Ectodermal cell (in vitro differentiated cells): Measurements from ENCODE around the gene FLNA.
A peak's percentile ranks its signal among the peaks of the same experiment; 100 is the strongest.
"Not testable (repeated sequence)": the region's sequence is repeated elsewhere in the genome, so short reads cannot be mapped to it uniquely, and the experiment has no call there.

ENCODE experiments used
- H3K27ac ChIP-seq: 2 replicates; pipeline ENCODE4 v1.7.0; 2013; ENCODE audit warnings: mild to moderate bottlenecking, low read depth, low read length; ENCODE audit not compliant: insufficient read depth, poor library complexity, severe bottlenecking
- H3K27me3 ChIP-seq: 2 replicates; pipeline ENCODE4 v1.7.0; 2013; ENCODE audit warnings: mild to moderate bottlenecking, low read length; ENCODE audit not compliant: insufficient read depth, control insufficient read depth, poor library complexity, severe bottlenecking
- H3K36me3 ChIP-seq: one replicate; pipeline ENCODE4 v1.7.0; 2013; ENCODE audit warnings: low read length; ENCODE audit not compliant: control insufficient read depth, insufficient read depth
- H3K4me1 ChIP-seq: one replicate; pipeline ENCODE4 v1.7.0; 2013; ENCODE audit warnings: low read length; ENCODE audit not compliant: control insufficient read depth, insufficient read depth
- H3K4me3 ChIP-seq: 2 replicates; pipeline ENCODE4 v1.7.0; 2013; ENCODE audit warnings: low read depth, low read length, control low read depth; ENCODE audit not compliant: insufficient read depth
- H3K9me3 ChIP-seq: 2 replicates; pipeline ENCODE4 v1.7.0; 2013; ENCODE audit warnings: mild to moderate bottlenecking, low read length, moderate library complexity; ENCODE audit not compliant: control insufficient read depth
- WGBS, 2 experiments: methylation state at CpG; one replicate each; pipeline ENCODE4 v1.1.7; 2013; ENCODE audit warnings: missing lambda C conversion rate in 2 of 2; 5-methylcytosine and 5-hydroxymethylcytosine counted together

The FLNA gene

GRCh38 chrX:154352466-154352865, 22.0 kb downstream of the FLNA start:
- Histone ChIP-seq H3K4me1 (no peaks in the 10 kb centered on the region), H3K9me3 (no peaks in the 10 kb centered on the region), H3K4me3 (no peak overlapping the region), H3K36me3 (peaks cover 49% of the 10 kb centered on the region), H3K27me3 (no peaks in the 10 kb centered on the region), H3K27ac (no peak overlapping the region)
- WGBS, 2 experiments, result 96 to 97% methylated on average over 13 of the region's 13 CpGs

GRCh38 chrX:154352012-154352401, 22.4 kb downstream of the FLNA start:
- Histone ChIP-seq H3K4me1 (no peaks in the 10 kb centered on the region), H3K4me3 (no peak overlapping the region), H3K27me3 (no peaks in the 10 kb centered on the region), H3K36me3 (peaks cover 45% of the 10 kb centered on the region), H3K9me3 (no peaks in the 10 kb centered on the region), H3K27ac (no peak overlapping the region)
- WGBS, 2 experiments, result 94% methylated on average over 14 of the region's 14 CpGs

- Histone ChIP-seq H3K4me1 (no peaks in the 10 kb centered on the region), H3K4me3 (no peak overlapping the region), H3K27me3 (no peaks in the 10 kb centered on the region), H3K27ac (no peak overlapping the region), H3K9me3 (no peaks in the 10 kb centered on the region), H3K36me3 (peaks cover 44% of the 10 kb centered on the region)
- 96% methylated on average over 30 of the region's 30 CpGs for WGBS, 2 experiments
Measured at GRCh38 chrX:154351183-154352011, 23.0 kb downstream of the FLNA start.

- WGBS, 2 experiments, result 94 to 97% methylated on average over 19 of the region's 19 CpGs
- peaks cover 41% of the 10 kb centered on the region for H3K36me3 ChIP-seq
Measured at GRCh38 chrX:154350429-154351182, 23.8 kb downstream of the FLNA start.

GRCh38 chrX:154349979-154350378, 24.5 kb downstream of the FLNA start:
- H3K27ac ChIP-seq, result no peak overlapping the region
- H3K4me1 ChIP-seq, result no peaks in the 10 kb centered on the region
- H3K36me3 ChIP-seq, result peaks cover 41% of the 10 kb centered on the region
- no peak overlapping the region for H3K4me3 ChIP-seq
- no peaks in the 10 kb centered on the region for H3K9me3 ChIP-seq
- H3K27me3 ChIP-seq, result no peaks in the 10 kb centered on the region
- WGBS, 2 experiments, result 95 to 96% methylated on average over 15 of the region's 15 CpGs

More at GRCh38 chrX:154350429-154351182, 23.8 kb downstream of the FLNA start:
- peak overlapping the region; percentile 26 for H3K27ac ChIP-seq
- no peaks in the 10 kb centered on the region for H3K27me3 ChIP-seq
- H3K9me3 ChIP-seq, result no peaks in the 10 kb centered on the region
- no peak overlapping the region for H3K4me3 ChIP-seq
- no peaks in the 10 kb centered on the region for H3K4me1 ChIP-seq

- no peak overlapping the region for H3K27ac ChIP-seq
- 93 to 95% methylated on average over 19 of the region's 19 CpGs for WGBS, 2 experiments
- no peaks in the 10 kb centered on the region for H3K9me3 ChIP-seq
- H3K4me1 ChIP-seq, result no peaks in the 10 kb centered on the region
- peaks cover 40% of the 10 kb centered on the region for H3K36me3 ChIP-seq
- H3K27me3 ChIP-seq, result no peaks in the 10 kb centered on the region
- no peak overlapping the region for H3K4me3 ChIP-seq
Measured at GRCh38 chrX:154349359-154349935, 25.0 kb downstream of the FLNA start.

- Histone ChIP-seq H3K36me3 (peaks cover 34% of the 10 kb centered on the region), H3K27me3 (no peaks in the 10 kb centered on the region), H3K27ac (peak overlapping the region; percentile 26), H3K4me1 (no peaks in the 10 kb centered on the region), H3K9me3 (no peaks in the 10 kb centered on the region), H3K4me3 (no peak overlapping the region)
- WGBS, 2 experiments, result 93 to 95% methylated on average over 24 of the region's 24 CpGs
Measured at GRCh38 chrX:154348646-154349358, 25.6 kb downstream of the FLNA start.

- Histone ChIP-seq H3K27me3 (no peaks in the 10 kb centered on the region), H3K4me1 (no peaks in the 10 kb centered on the region), H3K4me3 (no peak overlapping the region), H3K36me3 (peaks cover 29% of the 10 kb centered on the region), H3K27ac (no peak overlapping the region), H3K9me3 (no peaks in the 10 kb centered on the region)
- 93 to 96% methylated on average over 6 of the region's 7 CpGs for WGBS, 2 experiments
Measured at GRCh38 chrX:154348114-154348531, 26.3 kb downstream of the FLNA start.

- H3K4me1 ChIP-seq, H3K27ac ChIP-seq, H3K36me3 ChIP-seq, H3K27me3 ChIP-seq, H3K4me3 ChIP-seq, H3K9me3 ChIP-seq: not testable (repeated sequence)
- no CpG with 5 or more reads among the region's 20 CpGs for WGBS, 2 experiments
Measured at GRCh38 chrX:154343620-154344019, 30.8 kb downstream of the FLNA start.

- WGBS, 2 experiments, result no CpG with 5 or more reads among the region's 16 CpGs
- not testable (repeated sequence) for H3K27ac ChIP-seq, H3K4me1 ChIP-seq, H3K4me3 ChIP-seq, H3K9me3 ChIP-seq, H3K36me3 ChIP-seq, H3K27me3 ChIP-seq
Measured at GRCh38 chrX:154343063-154343462, 31.4 kb downstream of the FLNA start.
